ENCODE measurements around the gene PLCL1.

Gene PLCL1

GRCh38 chr2:197964720-197965119 lies 160.3 kb downstream of the PLCL1 start:
- no peak for DNase-seq

DNA sequence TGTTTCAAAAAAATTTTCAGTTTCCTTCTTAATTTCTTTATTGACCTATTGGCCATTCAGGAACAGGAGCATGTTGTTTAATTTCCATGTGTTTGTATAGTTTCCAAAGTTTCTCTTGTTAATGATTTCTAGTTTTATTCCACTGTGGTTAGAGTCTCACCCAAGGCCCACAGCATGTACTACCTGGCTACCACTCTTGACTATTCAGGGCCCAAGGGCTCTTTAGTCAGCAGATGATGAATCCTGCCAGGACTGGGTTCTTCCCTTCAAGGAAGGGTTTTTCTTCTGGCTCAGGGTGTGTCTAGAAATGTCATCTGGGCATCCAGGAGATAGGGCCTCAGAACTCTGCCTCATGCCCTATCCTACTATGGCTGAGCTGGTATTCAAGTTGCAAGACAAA lies 161.4 kb downstream of the PLCL1 start:
- no peak for DNase-seq

- no peak for DNase-seq
These were observed 165.0 kb downstream of the PLCL1 start for GRCh38 chr2:197969391-197969893.

DNA sequence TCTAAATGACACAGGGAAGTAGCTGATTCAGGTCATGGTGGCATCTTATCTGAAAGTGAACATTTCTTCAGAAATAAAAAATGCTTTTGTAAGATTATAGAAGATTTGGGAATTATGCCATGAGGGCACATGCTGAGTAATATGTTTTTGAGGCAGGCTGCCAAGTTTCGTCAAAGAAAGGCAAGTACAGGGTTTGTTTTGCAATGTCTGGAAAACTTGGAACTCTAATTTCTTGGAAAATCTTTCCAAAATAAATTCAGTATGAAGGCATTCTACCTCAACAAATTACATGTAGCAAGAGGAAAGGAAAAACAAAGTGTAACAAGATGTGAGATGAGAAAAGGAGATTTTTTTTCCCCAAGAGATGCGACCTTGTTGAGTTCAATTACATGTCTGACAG lies 167.7 kb downstream of the PLCL1 start:
- DNase-seq = no peak

GRCh38 chr2:197972587-197972986 lies 168.2 kb downstream of the PLCL1 start:
- DNase-seq = no peak

DNA sequence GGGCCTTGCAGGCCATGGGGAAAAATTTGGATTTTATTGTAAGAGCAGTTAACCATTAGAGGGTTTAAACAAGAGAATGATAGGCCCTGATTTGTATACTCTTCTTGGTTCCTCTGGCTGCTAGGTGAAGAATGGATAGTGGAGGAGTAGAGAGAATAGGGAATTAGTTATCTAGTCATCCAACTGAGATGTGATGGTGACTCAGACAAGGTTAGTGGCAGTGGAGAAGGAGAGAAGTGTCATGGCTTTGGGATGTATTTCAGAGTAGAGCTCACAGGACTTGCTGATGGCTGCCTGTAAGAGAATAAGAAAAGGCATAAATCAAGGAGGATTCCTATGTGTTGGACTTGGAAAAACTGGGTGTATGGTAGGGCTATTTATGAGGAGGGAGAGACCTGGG lies 169.4 kb downstream of the PLCL1 start:
- DNase-seq = no peak

DNA sequence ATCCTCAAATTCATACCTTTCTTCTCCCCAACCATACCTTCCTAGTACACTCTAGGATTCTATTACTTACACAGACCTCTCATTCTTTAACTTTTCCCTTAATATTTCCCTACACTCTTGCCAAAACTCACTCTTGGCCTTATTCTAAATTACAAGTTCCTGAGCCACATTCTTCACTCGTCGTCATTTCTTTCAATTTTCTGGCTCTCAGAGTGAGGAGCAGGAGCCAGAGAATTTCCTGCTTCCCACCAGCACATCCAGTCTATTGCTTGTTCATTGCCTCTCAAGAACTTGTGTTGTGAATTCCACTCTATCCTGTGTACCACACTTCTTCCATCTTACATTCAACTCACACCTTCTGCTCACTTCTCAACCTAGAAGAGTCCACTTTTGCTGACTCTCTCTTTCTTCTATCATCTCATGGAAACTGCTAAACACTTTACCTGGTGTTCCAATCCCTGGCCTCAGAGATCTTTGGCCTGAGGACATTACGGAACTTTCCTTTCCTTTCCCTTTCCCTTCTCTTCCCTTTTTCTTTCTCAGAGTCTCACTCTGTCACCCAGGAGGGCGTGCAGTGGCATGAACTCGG lies 171.6 kb downstream of the PLCL1 start:
- DNase-seq = no peak

DNA sequence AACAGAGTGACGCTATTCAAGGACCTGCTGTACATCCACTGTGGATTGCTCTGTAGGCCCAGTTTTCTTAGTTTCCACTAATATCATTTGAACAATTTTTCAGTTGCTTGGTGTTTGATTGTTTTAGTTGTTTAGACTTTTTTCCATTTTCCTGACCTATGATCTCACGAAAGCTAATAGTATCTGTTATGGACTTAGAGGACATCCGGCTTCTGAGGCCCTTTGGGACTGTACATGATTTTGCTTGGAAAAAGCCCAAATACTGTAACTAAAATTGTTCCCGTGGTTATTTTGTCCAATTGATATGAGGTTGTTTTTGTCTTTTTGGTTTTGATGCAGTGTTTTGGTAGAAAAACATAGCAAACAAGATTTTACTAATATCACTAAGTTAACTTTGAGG lies 174.6 kb downstream of the PLCL1 start:
- no peak for DNase-seq

DNA sequence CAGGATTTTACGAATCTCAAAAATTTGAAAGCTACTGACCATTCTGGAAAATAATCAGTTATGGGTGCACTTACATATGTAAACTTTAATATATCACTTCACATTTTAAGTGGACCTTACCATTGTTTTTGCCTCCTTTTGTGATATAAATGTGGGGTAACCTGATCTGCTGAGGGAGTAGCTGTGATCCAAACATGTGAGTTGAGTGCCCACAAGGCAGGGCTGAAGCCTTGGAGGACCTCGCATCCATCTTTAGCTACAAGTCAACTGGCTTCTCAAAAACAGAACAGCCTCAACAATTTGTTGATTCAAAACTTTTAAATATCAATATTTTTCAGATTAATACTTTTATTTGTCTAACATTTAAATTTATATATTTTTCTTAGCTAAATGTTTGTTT lies 178.2 kb downstream of the PLCL1 start:
- DNase-seq = no peak

DNA sequence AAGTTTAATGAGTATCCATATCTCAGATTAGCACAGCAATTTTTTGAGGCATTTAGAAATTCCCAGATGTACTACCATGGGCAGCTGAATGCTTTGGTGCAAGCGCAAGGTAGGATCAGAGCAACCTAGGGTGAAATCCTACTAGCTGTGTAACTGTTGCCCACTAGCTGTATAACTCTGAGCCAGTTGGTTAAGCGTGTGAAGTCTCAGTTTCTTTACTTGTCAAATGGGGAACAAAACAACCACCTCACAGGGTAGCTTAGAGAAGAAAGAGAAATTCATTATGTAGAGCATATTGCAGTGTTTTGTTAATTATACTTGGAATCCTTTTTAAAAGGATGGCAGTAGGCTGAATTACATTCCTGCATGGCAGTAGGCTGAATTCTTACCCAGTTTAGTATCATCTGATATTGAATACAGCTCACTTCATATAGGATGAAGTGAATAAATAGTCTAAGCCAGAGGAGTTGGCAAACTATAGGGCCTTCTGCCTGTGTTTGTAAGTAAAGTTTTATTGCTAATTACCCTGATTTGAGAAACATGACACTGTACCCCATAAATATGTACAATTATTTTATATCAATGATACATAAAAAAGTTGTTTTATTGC lies 180.7 kb downstream of the PLCL1 start:
- DNase-seq = no peak

DNA sequence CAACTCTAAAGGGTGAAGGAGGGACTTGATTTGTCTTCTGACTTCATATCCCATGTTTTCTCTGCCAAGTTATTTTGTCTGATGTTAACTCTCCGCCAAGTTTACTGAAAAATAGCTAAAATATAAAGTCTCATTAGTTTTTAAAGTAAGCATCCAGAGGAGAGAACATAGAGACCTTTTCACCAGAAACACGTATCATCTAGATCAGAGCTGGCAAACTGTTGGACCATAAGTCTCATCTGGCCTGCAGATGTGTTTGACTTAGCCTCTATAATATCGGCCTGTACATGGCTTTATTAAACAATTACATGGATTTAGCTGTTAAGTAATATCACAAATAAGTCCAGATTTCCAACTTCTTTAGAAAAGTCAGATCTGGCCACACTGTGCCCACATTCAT lies 182.6 kb downstream of the PLCL1 start:
- no peak for DNase-seq

DNA sequence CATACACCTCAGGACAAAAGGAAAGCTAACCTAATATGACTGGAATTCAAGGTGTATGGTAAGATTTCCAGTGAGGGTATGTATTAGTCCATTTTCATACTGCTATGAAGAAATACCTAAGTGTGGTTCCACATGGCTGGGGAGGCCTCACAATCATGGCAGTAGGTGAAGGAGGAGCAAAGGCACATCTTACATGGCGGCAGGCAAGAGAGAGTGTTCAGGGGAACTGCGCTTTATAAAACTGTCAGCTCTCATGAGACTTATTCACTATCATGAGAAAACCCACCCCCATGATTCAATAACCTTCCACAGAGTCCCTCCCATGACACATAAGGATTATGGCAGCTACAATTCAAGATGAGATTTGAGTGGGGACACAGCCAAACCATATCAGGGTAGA lies 186.0 kb downstream of the PLCL1 start:
- no peak for DNase-seq

DNA sequence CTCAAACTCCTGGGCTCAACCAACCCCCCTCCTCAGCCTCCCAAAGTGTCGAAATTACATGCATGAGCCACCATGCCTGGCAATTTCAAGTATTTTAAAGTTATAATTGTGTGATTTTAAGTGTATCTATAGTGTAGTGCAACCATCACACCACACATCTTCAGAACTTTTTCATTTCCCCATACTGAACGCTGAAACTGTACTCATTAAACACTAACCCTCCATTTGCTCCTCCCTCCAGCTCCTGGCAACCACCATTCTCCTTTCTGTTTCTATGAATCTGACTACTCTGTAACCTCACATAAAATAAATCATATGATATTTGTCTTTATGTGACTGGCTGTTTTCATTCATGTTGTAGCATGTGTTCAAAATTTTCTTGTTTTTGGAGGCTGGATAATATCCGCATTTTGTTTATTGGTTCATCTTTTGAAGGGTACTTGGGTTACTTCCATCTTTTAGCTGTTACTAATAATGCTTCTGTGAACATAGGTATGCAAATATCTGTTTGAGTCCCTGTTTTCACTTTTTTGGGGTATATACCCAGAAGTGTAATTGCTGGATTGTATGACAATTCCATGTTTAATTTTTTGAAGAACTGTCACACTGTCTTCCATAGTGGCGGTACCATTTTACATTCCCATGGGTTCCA lies 188.2 kb downstream of the PLCL1 start:
- DNase-seq = no peak

- no peak for DNase-seq
These were observed 189.0 kb downstream of the PLCL1 start for GRCh38 chr2:197993363-197993762.

GRCh38 chr2:197993830-197994229 lies 189.4 kb downstream of the PLCL1 start:
- no peak for DNase-seq

- DNase-seq = no peak
These were observed 190.4 kb downstream of the PLCL1 start for GRCh38 chr2:197994751-197995150.

- no peak for DNase-seq
These were observed 192.2 kb downstream of the PLCL1 start for GRCh38 chr2:197996583-197996982.

GRCh38 chr2:197997083-197997541 lies 192.7 kb downstream of the PLCL1 start:
- DNase-seq = no peak

- no peak for DNase-seq
These were observed 194.3 kb downstream of the PLCL1 start for GRCh38 chr2:197998702-197999101.

GRCh38 chr2:198000417-198000816 lies 196.0 kb downstream of the PLCL1 start:
- no peak for DNase-seq

GRCh38 chr2:198004173-198004572 lies 199.8 kb downstream of the PLCL1 start:
- no peak for DNase-seq

DNA sequence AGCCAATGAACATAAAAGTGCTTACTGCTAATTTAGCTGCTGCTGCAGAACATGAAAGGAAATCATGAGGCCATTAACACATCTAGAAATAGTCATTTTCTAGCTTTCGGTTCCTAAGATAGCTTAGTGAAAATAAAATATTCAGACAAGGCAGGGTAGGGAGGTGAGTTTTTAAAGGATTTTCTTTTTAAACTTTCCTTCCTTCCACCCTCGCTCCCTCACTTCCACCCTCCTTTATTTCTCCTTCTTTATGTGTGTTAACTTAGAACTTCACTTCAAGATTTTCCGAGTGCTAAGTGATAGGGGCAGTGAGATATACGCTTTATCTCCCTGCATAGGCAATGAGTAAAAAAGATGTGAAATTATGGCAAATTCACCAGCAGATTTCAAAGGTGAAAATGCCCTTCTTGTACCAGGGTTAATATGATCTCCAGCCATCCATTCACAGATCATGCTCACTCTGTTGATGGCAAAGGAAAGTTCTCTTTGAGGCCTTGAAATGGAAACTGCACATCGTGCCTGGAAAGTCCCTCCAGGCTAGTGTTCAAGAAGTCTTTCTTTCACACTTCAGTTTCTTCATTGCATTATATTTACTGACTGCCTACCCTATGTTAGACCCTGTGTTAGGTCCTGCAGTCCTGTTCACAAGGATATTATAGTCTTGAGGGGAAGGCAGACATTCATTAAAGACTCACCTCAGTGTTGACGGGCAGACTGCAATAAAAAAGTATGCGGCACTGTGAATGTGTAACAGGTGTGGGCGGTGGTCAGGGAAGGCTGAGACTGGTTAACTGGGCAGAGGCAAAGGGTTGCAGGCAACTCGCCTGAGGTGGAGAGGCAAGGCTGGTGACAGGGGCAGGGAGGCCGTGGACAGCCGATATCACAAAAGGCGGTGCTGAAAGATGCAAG lies 200.8 kb downstream of the PLCL1 start:
- DNase-seq = no peak

DNA sequence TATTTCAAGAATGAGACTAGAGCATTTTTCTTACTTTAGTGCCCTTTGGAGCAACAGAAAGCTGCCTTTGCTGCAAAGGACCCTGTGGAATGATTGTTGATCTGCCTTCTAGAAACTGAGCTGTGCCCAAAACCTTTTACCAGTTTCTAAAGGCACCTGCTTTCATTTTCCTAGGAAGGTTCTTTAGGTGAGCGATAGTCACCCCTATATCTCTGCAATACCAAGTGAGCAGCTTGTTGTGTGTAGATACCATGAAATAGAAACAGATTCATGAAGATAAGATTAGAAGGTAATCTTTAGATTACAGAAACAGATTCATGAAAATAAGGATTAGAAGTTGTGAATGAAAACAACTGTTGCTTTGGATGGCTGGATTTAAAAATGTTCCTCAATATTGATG lies 202.3 kb downstream of the PLCL1 start:
- DNase-seq = no peak
